CD4-positive, alpha-beta T cell treated with Interferon alpha-2 for 1 hour (primary cell): ENCODE results near the gene PHF1.
A peak's percentile ranks its signal among the peaks of the same experiment; 100 is the strongest.

Experiments
- DNase-seq, 2 donors: peaks; one replicate each; pipeline ENCODE4 v3.0.0-alpha.2; 2020 to 2022

The PHF1 gene

DNA sequence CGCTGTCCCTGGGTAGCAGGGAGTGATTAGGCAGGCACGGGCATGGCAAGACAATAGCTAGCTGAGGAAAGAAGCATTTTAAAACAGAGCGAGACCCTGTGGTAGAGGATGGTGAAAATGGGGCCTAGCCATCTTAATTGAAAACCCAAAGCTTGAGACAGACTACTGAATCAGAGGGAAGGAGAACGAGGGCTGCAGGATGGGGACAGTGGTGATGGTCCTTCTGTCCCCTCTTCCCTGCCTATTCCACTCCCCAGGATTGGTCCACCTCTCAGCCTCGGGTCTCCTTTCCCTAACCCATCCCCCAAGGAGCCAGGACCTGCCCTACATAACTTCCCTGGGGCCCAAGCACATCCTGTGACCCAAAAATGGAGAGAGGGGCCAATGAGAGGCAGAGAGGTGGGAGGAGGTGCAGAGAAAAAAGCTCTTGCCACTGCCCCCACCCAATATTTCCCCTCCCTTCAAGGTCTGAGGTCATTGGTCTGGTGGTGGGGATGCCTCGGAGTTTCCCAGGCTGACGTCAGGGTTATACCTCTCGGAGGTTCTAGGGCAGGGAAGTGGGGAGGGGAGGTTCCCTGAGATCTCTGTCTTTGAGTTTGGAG lies 8.0 kb downstream of the PHF1 start:
- DNase-seq: peak; percentile 78 to 88

- peak; percentile 52 to 63 for DNase-seq
These were observed 9.0 kb downstream of the PHF1 start, which contains the start of gene SYNGAP1 for GRCh38 chr6:33419580-33420490. TSS of gene SYNGAP1 (plus strand) at chr6:33420065. CDS start at chr6:33420265, 200 bp downstream.

DNA sequence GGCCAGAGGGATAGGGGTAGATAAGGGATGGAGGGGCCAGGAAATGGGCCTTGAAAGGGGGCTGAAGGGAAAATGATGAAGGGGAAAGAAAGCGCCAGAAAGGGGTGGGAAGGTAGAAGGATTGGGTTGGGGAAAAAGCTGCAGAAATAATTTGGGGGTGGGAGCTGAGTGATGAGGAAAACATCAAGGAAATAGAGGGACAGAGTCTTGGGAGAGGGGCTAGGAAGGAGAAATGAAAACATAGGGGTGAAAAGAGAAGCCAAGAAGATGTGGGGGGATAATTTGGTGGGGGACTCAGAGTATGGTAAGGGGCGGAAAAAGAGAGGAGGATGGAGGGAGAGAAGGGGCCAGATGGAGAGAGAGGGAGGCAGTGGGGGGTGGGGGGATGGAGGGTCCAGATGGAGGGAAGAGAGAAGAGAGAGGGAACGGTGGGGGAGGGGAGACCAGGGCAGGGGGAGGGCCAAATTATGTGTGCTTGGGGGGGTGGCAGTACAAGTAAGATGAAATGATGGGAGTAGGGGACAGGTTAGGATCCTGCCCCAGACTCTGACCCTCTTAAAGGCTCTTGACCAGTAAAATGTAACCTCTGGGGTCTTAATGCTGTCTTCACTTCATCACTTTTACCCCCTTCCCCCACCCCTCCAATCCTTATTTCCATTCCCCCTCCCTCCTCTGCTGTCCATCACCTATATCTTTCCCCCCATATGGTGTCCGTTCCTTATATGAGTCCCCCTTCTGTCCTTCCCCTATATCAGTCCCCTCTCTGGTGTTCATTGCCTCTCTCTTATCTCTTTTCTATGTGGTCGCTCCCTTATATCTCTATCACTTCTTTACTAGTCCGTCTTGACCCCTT lies 9.9 kb downstream of the PHF1 start:
- DNase-seq: no peak

- no peak for DNase-seq
These were observed 10.5 kb downstream of the PHF1 start for GRCh38 chr6:33421344-33421643.

GRCh38 chr6:33423777-33424176 lies 13.0 kb downstream of the PHF1 start:
- no peak for DNase-seq

DNA sequence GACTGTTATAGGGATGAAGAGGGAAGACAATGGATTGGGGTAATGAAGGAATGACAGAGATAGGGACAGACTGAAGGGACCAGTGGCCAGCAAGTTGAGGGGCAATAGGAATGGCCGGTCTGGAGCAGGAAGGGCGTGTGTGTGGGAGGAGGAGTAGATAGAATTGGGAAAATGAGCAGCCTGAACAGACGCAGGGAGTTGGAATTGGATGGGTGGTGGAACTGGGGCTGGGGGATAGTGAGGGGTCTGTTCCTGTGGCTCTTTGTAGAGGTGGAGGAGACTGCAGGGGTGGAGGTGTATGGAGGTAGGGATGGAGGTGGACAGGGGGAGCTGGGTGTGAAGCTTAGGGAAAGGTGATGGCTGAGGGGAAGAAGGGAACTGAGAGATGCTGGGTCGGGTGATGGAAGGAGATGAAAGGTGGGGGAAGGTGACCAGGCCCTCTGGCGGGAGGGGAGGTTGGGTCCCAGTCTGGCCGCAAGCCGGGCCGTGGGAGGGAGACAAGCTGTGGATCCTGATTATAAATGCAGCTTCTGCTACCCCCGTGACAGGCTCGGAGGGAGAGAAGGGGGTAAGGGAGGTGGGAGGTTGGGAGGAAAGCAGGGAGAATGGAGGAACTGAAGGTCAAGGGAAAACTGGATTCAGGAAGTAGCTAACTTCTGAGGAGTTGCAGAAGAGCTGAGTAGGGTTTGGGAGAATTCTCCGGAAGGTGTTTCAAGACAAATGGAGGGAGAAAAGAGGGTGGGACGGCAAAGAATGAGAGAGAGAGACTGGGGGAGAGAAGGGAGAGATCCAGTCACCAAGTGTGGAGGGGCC lies 14.2 kb downstream of the PHF1 start:
- DNase-seq: no peak

- DNase-seq: peak; percentile 89 to 92
These were observed 15.1 kb downstream of the PHF1 start for GRCh38 chr6:33425668-33426577.

DNA sequence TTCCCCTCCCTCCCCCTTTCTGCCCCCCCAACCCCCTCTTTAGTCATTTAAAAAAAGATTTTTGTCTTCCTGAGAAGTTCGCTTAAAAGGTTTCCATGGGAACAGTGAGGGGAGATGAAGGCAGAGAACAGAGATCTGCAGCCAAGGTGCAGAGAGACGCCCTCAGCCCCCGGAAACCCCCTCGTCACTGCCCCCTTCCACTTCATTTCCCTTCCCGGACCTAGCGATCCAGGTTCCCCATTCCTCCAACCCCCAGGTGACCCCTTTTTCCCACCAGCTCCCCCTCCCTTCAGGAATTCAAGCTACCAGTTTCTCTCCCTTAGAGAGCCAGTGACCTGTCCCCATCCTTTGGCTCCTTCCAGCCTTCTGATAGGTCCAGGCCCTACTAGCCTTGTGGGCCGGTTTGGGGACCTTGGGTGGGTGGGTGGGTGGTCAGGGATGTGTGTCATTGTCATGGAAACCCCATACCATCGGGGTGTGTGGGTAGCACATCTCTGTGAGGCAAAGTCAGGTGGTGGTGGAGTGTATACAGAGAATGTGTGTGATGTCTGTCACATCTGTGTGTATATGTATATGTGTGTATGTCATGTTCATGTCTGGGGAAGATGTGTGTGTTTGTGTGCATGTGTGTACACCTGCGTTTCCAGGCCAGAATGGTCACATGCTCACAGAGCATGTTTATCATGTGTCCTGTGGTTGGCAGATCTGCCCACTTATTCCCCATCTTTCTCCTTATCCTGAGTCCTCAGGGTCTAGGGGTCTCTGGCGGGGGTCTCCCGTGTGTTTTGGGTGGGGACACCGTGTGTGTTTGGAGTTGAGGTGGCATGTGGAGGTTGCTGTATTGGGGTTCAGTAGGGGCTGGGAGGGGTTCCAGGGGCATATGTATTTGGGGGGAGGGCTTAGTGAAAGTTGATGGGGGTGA lies 16.0 kb downstream of the PHF1 start:
- peak; percentile 62 to 80 for DNase-seq

DNA sequence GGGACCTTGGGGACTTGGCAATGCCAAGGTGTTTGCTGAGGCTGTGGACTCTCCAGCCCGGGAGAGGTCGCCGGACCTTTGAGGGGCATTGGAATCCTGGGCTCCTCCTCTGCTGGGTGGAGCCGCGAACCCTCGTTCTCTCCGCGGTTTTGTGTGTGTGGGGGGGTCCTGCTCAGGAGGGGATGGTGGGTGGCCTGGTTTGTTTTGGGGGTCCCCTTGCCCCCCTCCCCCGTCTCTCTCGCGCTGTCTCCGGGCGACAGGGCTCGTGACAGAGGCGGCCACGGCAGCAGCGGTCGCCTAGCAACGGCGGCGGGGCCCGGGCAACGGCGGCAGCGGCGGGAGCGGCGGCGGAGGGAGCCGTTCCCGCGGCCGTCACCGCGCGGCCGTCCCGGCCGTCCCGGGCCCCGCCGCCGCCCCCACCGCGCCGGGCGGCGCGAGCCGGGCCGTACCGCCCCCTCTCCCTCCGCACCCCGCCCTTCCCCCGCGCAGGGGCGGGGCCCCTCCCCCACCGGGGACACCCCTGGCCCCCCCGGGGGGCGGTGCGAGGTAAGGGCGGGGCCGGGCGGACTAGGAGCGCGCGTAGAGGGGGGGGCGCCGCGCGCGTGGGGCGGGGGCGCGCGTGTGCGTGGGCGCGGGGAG lies 16.9 kb downstream of the PHF1 start:
- DNase-seq: peak; percentile 59 to 81

DNA sequence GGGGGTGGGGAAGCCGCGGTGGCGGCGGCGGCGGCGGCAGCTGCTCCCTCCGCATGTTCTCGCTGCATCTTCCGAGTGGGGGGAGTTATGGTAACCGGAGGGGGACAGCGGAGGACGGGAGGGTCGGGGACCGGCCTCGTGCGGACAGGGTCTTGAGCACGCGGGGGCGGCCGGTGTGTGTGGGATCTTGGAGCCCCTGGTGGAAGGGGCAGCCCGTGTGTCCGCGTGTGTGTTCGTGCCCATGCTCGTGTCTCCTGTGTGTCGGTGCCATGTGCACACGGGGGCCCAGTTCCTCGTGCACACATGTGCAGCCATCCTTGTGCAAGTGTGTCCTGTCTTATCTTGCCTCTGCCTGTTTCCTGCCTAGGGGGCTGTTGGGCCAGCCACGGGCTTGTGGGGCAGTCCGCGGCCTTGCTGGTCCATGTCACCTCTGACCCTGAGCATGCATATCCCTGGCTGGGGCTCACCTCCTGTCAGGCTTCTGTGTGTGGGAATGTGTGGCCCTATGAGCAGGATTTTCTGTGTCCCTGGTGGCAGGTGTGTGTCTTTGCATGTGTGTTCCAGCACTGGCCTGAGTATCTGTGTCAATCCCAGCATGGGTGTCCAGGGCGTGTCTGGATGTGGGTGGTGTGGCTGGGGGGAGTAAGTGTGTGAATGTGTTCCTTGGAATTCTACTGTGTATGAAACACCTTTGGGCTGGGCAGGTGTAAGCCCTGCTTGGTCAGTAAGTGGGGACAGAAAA lies 17.6 kb downstream of the PHF1 start:
- peak; percentile 22 to 50 for DNase-seq

DNA sequence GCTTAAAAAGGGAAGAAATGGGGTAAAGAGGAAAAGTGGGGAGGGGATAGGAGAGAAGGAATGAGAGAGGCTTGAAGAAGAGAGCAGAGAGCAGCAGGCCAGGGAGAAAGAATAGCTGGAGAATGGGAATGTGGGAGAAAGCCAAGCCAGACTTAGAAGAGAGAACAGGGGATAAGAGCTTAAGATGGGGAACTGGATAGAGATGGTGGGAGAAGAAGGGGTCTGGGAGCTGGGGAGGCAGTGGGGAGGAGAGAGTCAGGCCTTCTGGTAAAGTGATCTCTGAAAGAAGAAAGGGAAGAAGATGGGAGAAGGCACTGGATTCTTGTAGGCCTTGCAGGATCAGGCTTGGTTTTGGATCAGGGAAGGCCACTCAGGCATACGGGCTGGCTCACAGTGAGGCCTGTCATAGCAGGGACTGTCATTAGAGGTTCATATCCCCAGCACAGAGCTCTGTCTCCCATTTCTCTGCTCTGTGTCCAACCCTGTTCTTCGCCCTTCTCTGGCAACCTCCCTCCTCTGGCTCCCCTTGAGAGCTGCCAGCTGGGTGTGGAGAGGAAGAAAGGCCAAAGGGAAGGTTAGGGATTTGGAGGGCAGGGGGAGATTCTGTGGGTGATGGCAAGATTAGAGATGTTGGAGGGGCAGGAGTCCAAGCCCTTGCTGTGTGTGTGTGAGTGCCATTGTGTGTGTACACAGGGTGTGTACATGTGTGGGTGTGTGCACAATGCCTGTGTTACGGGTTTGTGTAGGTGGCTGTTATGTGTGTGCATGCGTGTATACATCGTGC lies 18.3 kb downstream of the PHF1 start:
- DNase-seq: no peak

DNA sequence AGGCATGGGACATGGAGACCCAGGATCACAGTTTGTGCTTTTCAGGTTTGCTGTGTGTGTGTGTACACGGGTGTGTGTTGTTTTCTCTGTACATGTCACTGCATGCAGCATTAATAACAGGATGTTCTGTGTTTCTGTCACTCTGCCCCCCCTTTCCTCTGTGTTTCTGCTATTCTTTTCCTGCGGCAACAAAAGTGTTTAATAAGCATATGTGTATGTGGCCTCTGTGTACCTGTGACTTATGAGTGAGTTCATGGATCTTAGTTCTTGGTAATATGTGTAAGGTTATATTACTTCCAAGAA lies 18.9 kb downstream of the PHF1 start:
- DNase-seq: peak in 1 of 2 donors; percentile 62

GRCh38 chr6:33430334-33430733 lies 19.5 kb downstream of the PHF1 start:
- peak in 1 of 2 donors; percentile 51 for DNase-seq

DNA sequence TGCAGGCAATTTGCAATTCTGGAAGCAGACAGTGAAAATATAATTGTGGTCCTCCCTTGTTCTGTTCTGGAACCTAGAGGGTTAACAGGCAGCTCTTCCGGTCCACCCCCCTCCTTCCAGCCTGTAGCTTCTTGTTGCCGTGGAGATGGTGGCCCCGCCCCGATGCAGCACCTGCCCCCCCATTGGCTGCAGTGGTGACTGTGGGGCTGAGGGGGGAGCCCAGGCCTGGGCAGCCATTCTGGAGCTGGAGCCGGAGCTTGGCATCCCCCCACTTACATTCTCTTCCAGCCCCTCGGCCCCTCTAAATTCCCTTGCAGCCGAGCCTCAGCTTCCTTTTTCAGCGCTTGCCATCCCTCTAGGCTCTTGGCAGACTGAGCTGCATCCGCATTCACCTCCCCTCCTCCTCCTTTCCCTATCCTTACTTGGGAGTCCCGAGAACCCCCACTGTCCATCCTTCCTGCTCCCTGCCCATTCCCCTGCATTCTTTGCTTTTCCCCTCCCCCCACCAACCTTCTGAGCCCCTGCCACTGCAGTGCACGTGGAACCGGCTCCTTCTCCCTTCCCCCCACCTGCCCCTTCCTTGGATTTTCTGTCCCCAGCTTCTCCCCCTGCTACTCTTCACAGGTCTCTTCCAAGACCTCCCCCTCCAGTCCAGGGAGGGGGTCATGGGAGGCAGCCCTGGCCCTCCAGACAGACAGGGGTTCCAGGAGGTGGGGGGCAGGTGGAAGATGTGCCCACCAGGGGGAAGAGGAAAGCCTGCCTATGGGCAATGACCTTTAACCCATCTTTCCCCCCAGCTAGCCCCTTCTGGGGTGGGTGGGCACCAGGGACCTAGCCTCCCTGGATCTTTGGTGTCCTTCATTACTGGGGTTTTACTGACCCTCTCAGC lies 20.4 kb downstream of the PHF1 start:
- DNase-seq: peak; percentile 87 to 90

GRCh38 chr6:33431880-33432541 lies 21.2 kb downstream of the PHF1 start:
- DNase-seq: no peak

DNA sequence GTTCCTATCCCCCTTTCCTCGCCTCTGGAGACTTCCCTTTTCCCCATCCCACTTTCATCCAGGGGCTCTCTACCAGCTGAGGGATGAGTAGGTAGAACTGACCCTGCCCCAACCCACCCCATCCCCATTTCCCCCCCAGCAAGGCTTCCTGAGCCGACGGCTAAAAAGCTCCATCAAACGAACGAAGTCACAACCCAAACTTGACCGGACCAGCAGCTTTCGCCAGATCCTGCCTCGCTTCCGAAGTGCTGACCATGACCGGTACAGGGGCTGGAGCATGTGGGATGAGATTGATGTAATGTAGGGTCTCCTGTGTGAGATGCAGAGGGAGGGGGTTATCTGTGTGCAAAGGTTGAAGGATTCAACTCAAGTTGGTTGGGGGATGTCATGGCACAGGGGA lies 21.7 kb downstream of the PHF1 start:
- no peak for DNase-seq
